Ishikawa (cell line): ENCODE results near the gene CNTNAP2.

Experiments used
- FOXM1 ChIP-seq: IDR thresholded peaks from 2 replicates; pipeline ENCODE4 v1.6.1; 2012; ENCODE audit warnings: low read depth, borderline replicate concordance
- NFIC ChIP-seq: IDR thresholded peaks from 2 replicates; pipeline ENCODE4 v1.6.1; 2012
- USF1 ChIP-seq: IDR thresholded peaks from 2 replicates; pipeline ENCODE4 v1.6.1; 2012
- ZBTB7A ChIP-seq: IDR thresholded peaks from 2 replicates; pipeline ENCODE4 v1.6.1; 2012; ENCODE audit warnings: low read depth

- TF ChIP-seq ZBTB7A, result no peak
- TF ChIP-seq NFIC, result peak; percentile 47; the same call in 1 of the 2 replicates
- no peak for TF ChIP-seq FOXM1
- no peak for TF ChIP-seq USF1
These were observed 844.3 kb downstream of the CNTNAP2 start for GRCh38 chr7:146960773-146961391.
